Neural progenitor cell (in vitro differentiated cells): Measurements from ENCODE around the gene DHRS13. TPM values are rescaled to one million over a fixed set of nuclear protein-coding genes. Genes with fewer than 3 reads are reported as not detected.

Source experiments
- DNase-seq: peaks from one replicate; pipeline ENCODE4 v3.0.0-alpha.2; 2016; ENCODE audit warnings: low spot score
- H2AFZ ChIP-seq: fragments of 200-600 bp; sonication (generic); replicated peaks from 2 replicates; pipeline ENCODE4 v1.6.1; 2016; ENCODE audit warnings: antibody characterized with exemption
- H3F3A ChIP-seq: fragments of 200-600 bp; sonication (generic); 2 replicates; pipeline ENCODE4 v1.6.1; 2016; ENCODE audit warnings: antibody characterized with exemption, low read depth
- H3K27ac ChIP-seq: fragments of 200-600 bp; sonication (generic); 2 replicates; pipeline ENCODE4 v1.5.1; 2016; ENCODE audit warnings: mild to moderate bottlenecking
- H3K27me3 ChIP-seq: fragments of 200-600 bp; sonication (generic); 2 replicates; pipeline ENCODE4 v1.6.1; 2016; ENCODE audit warnings: mild to moderate bottlenecking, moderate library complexity
- H3K36me3 ChIP-seq: fragments of 200-600 bp; sonication (generic); 2 replicates; pipeline ENCODE4 v1.5.1; 2016
- H3K4me1 ChIP-seq: fragments of 200-600 bp; sonication (generic); 2 replicates; pipeline ENCODE4 v1.6.1; 2016; ENCODE audit warnings: mixed run types
- H3K4me2 ChIP-seq: fragments of 200-600 bp; sonication (generic); 2 replicates; pipeline ENCODE4 v1.6.1; 2016
- H3K4me3 ChIP-seq: fragments of 200-600 bp; sonication (generic); 2 replicates; pipeline ENCODE4 v1.5.1; 2016
- H3K79me2 ChIP-seq: fragments of 200-600 bp; sonication (generic); 2 replicates; pipeline ENCODE4 v1.6.1; 2016; ENCODE audit warnings: low read depth
- H3K9ac ChIP-seq: fragments of 200-600 bp; sonication (generic); 2 replicates; pipeline ENCODE4 v1.6.1; 2016
- H3K9me3 ChIP-seq: fragments of 200-600 bp; sonication (generic); 2 replicates; pipeline ENCODE4 v1.5.1; 2016; ENCODE audit warnings: low read depth
- H4K20me1 ChIP-seq: fragments of 200-600 bp; sonication (generic); 2 replicates; pipeline ENCODE4 v1.6.1; 2016; ENCODE audit warnings: low read depth
- H3K27ac Mint-ChIP-seq: 3 replicates; pipeline ENCODE4 v1.8.0; 2021; ENCODE audit warnings: mixed read lengths
- H3K27me3 Mint-ChIP-seq: 2 replicates; pipeline ENCODE4 v1.8.0; 2022; ENCODE audit warnings: low read depth, mild to moderate bottlenecking, inconsistent platforms, moderate library complexity, mixed read lengths; ENCODE audit not compliant: insufficient read depth
- H3K36me3 Mint-ChIP-seq: 3 replicates; pipeline ENCODE4 v1.8.0; 2021; ENCODE audit warnings: mixed read lengths
- H3K4me1 Mint-ChIP-seq: 3 replicates; pipeline ENCODE4 v1.8.0; 2021; ENCODE audit warnings: mixed read lengths
- H3K4me3 Mint-ChIP-seq: 3 replicates; pipeline ENCODE4 v1.8.0; 2021; ENCODE audit warnings: mild to moderate bottlenecking, moderate library complexity, mixed read lengths
- H3K9me3 Mint-ChIP-seq: 3 replicates; pipeline ENCODE4 v1.8.0; 2020; ENCODE audit warnings: mixed read lengths
- EZH2 ChIP-seq: fragments of 200-600 bp; sonication (generic); IDR thresholded peaks from 2 replicates; pipeline ENCODE4 v1.6.1; 2017; ENCODE audit warnings: antibody characterized with exemption, mild to moderate bottlenecking, moderate library complexity
- EZH2phosphoT487 ChIP-seq: fragments of 200-600 bp; sonication (generic); IDR thresholded peaks from 2 replicates; pipeline ENCODE4 v1.6.1; 2017; ENCODE audit warnings: antibody characterized with exemption
- total RNA-seq: library from RNA; depleted of rRNA; stranded (reverse); fragments of >200 nt; gene quantifications from 2 replicates; pipeline ENCODE4 v1.2.3, GENCODE V29; 2015; ENCODE audit warnings: low replicate concordance
- TF ChIP-seq, protein P1 (sequence below): fragments of 200-600 bp; sonication (generic); IDR thresholded peaks from 2 replicates; pipeline ENCODE4 v1.5.1; 2017; ENCODE audit warnings: antibody characterized with exemption, mild to moderate bottlenecking

DHRS13 gene
- total RNA-seq, 1 donor from 2014 or later, result 25.6 TPM

DNA sequence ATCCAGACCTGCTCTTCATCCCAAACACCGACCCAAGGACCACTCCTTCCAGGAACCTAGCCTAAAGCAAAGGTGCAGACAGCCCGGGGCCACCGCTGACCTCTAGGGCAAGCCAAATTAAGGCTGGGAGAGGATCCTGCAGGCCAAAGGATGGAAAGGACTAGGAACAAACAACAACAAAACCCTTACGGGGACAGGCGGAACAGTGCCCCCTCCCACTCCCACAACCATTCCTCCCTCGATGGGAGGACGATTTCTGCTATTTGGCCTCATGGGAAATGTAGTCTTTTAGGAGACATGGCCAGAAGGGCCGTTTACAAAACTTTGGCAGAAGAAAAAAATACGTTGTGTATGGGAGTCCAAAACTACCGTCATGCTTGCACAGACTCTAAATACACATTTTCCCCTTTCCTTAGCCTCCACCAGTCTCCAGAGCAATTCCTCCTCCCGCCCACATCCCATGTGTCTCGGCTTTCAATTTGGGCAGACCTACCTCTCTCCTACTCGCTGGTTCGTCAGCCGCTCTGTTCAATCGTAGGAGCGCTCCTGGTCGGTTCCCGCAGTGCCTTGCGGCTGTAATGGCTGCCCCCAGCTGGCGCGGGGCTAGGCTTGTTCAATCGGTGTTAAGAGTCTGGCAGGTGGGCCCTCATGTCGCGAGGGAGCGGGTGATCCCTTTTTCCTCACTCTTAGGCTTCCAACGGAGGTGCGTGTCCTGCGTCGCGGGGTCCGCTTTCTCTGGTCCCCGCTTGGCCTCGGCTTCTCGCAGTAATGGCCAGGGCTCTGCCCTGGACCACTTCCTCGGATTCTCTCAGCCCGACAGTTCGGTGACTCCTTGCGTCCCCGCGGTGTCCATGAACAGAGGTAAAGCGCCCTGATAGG is 48.2 kb downstream of the DHRS13 start, which contains the start of gene ERAL1:
Gene ERAL1 (plus strand): TSS at position 560 of the 879 bp plus-strand sequence. CDS start 19 bp downstream, at position 579.
- Histone ChIP-seq H3K4me2 (peak within 1 kb of the TSS; percentile 91), H3K27me3 (no peaks in the 10 kb centered on the region), H3K79me2 (peaks cover 15% of the 10 kb centered on the region), H3K27ac (no peak within 1 kb of the TSS), H4K20me1 (no peaks in the 10 kb centered on the region), H3K36me3 (no peaks in the 10 kb centered on the region), H2AFZ (peak within 1 kb of the TSS; percentile 94), H3K9ac (peak within 1 kb of the TSS; percentile 71), H3K4me1 (peaks cover 5% of the 10 kb centered on the region), H3K4me3 (peak within 1 kb of the TSS; percentile 71), H3K9me3 (no peaks in the 10 kb centered on the region), H3F3A (peaks cover 5% of the 10 kb centered on the region)
- H3K9me3 Mint-ChIP-seq, result no peaks in the 10 kb centered on the region
- peaks cover 14% of the 10 kb centered on the region for H3K36me3 Mint-ChIP-seq
- H3K27me3 Mint-ChIP-seq, result peaks cover 2% of the 10 kb centered on the region
- H3K4me3 Mint-ChIP-seq, result peak within 1 kb of the TSS; percentile 97
- DNase-seq, result peak; percentile 94
- H3K27ac Mint-ChIP-seq, result peak within 1 kb of the TSS; percentile 93
- peaks cover 16% of the 10 kb centered on the region for H3K4me1 Mint-ChIP-seq
- TF ChIP-seq, protein P1, sequence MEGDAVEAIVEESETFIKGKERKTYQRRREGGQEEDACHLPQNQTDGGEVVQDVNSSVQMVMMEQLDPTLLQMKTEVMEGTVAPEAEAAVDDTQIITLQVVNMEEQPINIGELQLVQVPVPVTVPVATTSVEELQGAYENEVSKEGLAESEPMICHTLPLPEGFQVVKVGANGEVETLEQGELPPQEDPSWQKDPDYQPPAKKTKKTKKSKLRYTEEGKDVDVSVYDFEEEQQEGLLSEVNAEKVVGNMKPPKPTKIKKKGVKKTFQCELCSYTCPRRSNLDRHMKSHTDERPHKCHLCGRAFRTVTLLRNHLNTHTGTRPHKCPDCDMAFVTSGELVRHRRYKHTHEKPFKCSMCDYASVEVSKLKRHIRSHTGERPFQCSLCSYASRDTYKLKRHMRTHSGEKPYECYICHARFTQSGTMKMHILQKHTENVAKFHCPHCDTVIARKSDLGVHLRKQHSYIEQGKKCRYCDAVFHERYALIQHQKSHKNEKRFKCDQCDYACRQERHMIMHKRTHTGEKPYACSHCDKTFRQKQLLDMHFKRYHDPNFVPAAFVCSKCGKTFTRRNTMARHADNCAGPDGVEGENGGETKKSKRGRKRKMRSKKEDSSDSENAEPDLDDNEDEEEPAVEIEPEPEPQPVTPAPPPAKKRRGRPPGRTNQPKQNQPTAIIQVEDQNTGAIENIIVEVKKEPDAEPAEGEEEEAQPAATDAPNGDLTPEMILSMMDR, result no peak
- TF ChIP-seq EZH2 (no peak), EZH2phosphoT487 (no peak)

DNA sequence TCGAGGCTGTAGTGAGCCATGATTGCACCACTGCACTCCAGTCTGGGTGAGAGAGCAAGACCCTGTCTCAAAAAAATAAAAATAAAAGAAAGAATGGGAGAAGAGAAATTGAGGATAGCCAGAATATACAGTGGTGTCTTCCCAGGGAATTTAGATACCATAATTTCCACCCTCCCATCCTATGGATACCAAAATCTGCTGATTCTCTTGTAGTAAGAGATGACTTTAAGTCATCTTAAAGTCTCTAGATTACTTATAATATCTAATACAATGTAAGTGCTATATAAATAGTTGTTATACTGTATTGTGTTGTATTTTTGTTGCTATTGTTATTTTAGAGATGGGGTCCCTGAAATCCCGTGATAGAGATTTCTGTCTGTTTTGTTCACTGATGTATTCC is 49.6 kb downstream of the DHRS13 start:
- peak overlapping the region; percentile 43 for H3K4me3 Mint-ChIP-seq

DNA sequence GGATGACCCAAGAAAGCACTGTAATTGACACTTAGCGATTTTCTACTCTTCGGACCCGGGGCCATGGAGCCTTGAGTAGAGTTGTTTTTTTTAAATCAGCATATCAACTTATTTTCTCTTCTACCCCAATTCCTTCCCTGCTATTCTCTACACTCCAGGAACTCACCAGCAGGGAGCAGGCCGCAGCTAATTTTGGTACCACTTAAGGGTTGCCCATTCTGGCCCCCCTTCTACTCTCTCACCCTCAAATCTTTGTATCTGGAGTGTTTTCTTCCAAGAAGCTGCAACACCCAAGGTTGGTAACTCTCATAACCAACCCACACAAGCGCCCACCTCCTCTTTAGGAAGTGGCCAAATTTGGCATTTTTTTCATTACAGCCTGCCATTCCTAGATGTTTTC is 53.6 kb downstream of the DHRS13 start:
- Mint-ChIP-seq H3K36me3 (no peaks in the 10 kb centered on the region), H3K4me3 (no peak overlapping the region), H3K27me3 (peaks cover 4% of the 10 kb centered on the region), H3K4me1 (peaks cover 2% of the 10 kb centered on the region), H3K27ac (no peak overlapping the region), H3K9me3 (no peaks in the 10 kb centered on the region)
- Histone ChIP-seq H3K36me3 (no peaks in the 10 kb centered on the region), H3F3A (peaks cover 3% of the 10 kb centered on the region), H3K9me3 (no peaks in the 10 kb centered on the region), H3K9ac (no peak overlapping the region), H3K4me3 (no peak overlapping the region), H2AFZ (no peak overlapping the region), H4K20me1 (no peaks in the 10 kb centered on the region), H3K79me2 (no peaks in the 10 kb centered on the region), H3K27me3 (no peaks in the 10 kb centered on the region), H3K27ac (no peak overlapping the region), H3K4me2 (no peak overlapping the region), H3K4me1 (no peaks in the 10 kb centered on the region)
- DNase-seq, result no peak
- TF ChIP-seq, protein P1, result no peak
- no peak for TF ChIP-seq EZH2
- no peak for TF ChIP-seq EZH2phosphoT487

More for the DNA sequence above, 49.6 kb downstream of the DHRS13 start:
- H3F3A ChIP-seq, result peaks cover 5% of the 10 kb centered on the region
- H3K79me2 ChIP-seq, result peaks cover 15% of the 10 kb centered on the region
- H3K36me3 ChIP-seq, result no peaks in the 10 kb centered on the region
- H3K4me1 ChIP-seq, result peaks cover 5% of the 10 kb centered on the region
- no peaks in the 10 kb centered on the region for H3K27me3 ChIP-seq
- Mint-ChIP-seq H3K27ac (no peak overlapping the region), H3K4me1 (peaks cover 16% of the 10 kb centered on the region), H3K27me3 (peaks cover 2% of the 10 kb centered on the region), H3K36me3 (peaks cover 6% of the 10 kb centered on the region), H3K9me3 (no peaks in the 10 kb centered on the region)
- H3K9ac ChIP-seq, result no peak overlapping the region
- no peaks in the 10 kb centered on the region for H3K9me3 ChIP-seq
- H2AFZ ChIP-seq, result no peak overlapping the region
- no peak overlapping the region for H3K4me3 ChIP-seq
- H3K4me2 ChIP-seq, result no peak overlapping the region
- H4K20me1 ChIP-seq, result no peaks in the 10 kb centered on the region
- H3K27ac ChIP-seq, result no peak overlapping the region
- no peak for DNase-seq
- TF ChIP-seq, protein P1, result no peak
- TF ChIP-seq EZH2phosphoT487 (no peak), EZH2 (no peak)
